ENCODE data around the gene CUL2. TPM values are rescaled to one million over a fixed set of nuclear protein-coding genes. Genes with fewer than 3 reads are reported as not detected.

The CUL2 gene
- total RNA-seq (2014; rRNA removed; shearing (Covaris generic); ENCODE audit: low replicate concordance): 14.1 and 15.9 TPM in 2 replicates

DNA sequence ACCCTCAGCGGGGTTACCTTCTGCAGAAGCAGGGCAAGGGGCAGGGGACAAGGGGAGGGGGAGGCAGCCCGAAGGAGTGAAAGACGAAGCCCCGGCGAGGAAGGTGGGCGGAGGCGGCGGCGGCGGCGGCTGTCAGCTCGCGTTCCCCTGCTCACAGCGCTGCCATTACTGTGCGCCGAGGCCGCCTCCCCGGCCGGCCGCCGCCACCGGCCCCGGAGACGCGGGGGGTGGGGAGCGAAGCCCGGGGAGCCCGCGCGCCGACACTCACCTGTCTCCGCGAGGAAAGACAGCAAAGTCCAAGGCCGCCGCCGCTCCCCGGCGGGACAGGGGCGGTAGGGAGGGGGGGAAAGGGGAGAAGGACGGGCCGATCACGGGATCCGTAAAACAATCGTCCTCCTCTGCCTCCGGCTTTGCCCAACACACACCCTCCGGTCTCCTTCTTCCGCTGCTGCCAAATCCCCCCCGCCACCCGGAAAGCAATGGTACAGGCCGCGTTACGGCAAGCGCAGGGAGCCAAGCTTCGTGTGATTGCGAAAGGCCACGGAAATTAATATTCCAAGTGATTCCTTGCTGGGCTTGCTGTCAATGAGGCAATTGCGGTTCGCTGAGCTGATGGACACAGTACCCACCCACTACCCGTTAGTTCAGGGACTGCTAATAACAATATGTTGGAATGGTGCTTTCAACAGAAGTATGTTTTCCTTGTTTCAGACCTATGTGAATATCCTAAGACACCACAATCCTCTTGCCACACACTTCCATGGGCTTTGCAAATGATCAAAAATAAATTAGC is at the start of gene CUL2:
Gene CUL2, minus strand, starts transcription at position 180 of the 793 bp plus-strand sequence. CDS start 19,024 bp downstream, outside the sequence.
- no peaks in the 10 kb centered on the region for H4K20me1 ChIP-seq (ENCODE audit: insufficient read depth, low read depth, low read length)
- no peaks in the 10 kb centered on the region for H3K36me3 ChIP-seq (ENCODE audit: insufficient read depth, low read length)
- H3K4me2 ChIP-seq (ENCODE audit: low read depth, low read length, poor library complexity, severe bottlenecking): peak within 1 kb of the TSS; percentile 90
- H2AFZ ChIP-seq (ENCODE audit: low read length): peak within 1 kb of the TSS; percentile 94
- peaks cover 47% of the 10 kb centered on the region for H3K79me2 ChIP-seq (ENCODE audit: low read length)
- H3K27ac ChIP-seq (ENCODE audit: low read length): peak within 1 kb of the TSS; percentile 55
- H3K9me2 ChIP-seq (replicated peaks; ENCODE audit: insufficient read depth, low read length): no peaks in the 10 kb centered on the region
- H3K4me1 ChIP-seq (ENCODE audit: low read length): peaks cover 20% of the 10 kb centered on the region
- no peaks in the 10 kb centered on the region for H3K27me3 ChIP-seq (ENCODE audit: low read length)
- peak within 1 kb of the TSS; percentile 90 for H3K9ac ChIP-seq (ENCODE audit: low read length)
- H3K4me3 ChIP-seq (ENCODE audit: low read length): peak within 1 kb of the TSS; percentile 96
- H3K9me3 ChIP-seq (ENCODE audit: low read length): 0 out of 2 replicates have a peak, but pooled peaks cover 4% of the 10 kb centered on the region
- peak; percentile 96 for DNase-seq

DNA sequence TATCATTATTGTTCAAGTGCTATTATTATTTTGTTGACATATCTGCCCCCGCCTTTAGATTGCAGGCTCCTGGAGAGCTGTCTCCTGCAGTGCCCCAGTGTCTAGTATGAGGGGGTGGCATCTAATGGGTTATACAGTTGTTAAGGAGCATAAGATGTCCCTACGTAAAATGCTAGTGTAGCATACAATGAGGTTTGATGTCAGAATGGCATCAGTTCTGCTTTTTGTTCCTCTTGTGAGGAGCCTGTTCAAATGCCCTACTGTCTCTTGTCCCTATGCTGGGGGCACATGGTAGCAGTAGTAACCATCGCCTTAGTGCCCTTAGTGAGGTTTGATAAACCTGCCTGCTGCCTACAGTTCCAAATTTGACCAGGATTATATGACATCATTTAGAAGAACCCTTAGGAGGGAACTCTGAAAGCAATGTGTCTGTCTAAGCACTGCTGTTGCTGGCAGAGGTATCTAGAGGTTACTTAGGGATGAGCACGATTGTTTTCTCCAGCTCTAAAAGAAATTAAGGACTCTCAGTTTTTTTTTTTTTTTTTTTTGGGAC is 46.2 kb upstream of the CUL2 start:
- Histone ChIP-seq H3K36me3 (ENCODE audit: insufficient read depth, low read length) (no peaks in the 10 kb centered on the region), H3K4me3 (ENCODE audit: low read length) (peak overlapping the region; percentile 41; the same call in 1 of the 2 replicates), H3K4me2 (ENCODE audit: low read depth, low read length, poor library complexity, severe bottlenecking) (peak overlapping the region; percentile 53), H3K9me3 (ENCODE audit: low read length) (no peaks in the 10 kb centered on the region), H3K79me2 (ENCODE audit: low read length) (no peaks in the 10 kb centered on the region), H3K27me3 (ENCODE audit: low read length) (no peaks in the 10 kb centered on the region), H3K4me1 (ENCODE audit: low read length) (peaks cover 24% of the 10 kb centered on the region), H3K9ac (ENCODE audit: low read length) (no peak overlapping the region), H3K27ac (ENCODE audit: low read length) (no peak overlapping the region), H4K20me1 (ENCODE audit: insufficient read depth, low read depth, low read length) (no peaks in the 10 kb centered on the region), H2AFZ (ENCODE audit: low read length) (0 out of 2 replicates have a peak overlapping the region, but pooled peaks have one; percentile 17), H3K9me2 (replicated peaks; ENCODE audit: insufficient read depth, low read length) (no peaks in the 10 kb centered on the region)
- peak; percentile 71 for DNase-seq

GRCh38 chr10:35135861-35136260 is 45.7 kb upstream of the CUL2 start:
- H2AFZ ChIP-seq (ENCODE audit: low read length): 0 out of 2 replicates have a peak overlapping the region, but pooled peaks have one; percentile 17

GRCh38 chr10:35133586-35133985 is 43.4 kb upstream of the CUL2 start:
- Histone ChIP-seq H3K9me3 (ENCODE audit: low read length) (no peaks in the 10 kb centered on the region), H4K20me1 (ENCODE audit: insufficient read depth, low read depth, low read length) (no peaks in the 10 kb centered on the region), H3K9ac (ENCODE audit: low read length) (no peak overlapping the region), H3K4me3 (ENCODE audit: low read length) (no peak overlapping the region), H3K9me2 (replicated peaks; ENCODE audit: insufficient read depth, low read length) (no peaks in the 10 kb centered on the region), H3K36me3 (ENCODE audit: insufficient read depth, low read length) (no peaks in the 10 kb centered on the region), H3K27ac (ENCODE audit: low read length) (no peak overlapping the region), H3K4me2 (ENCODE audit: low read depth, low read length, poor library complexity, severe bottlenecking) (no peak overlapping the region), H3K27me3 (ENCODE audit: low read length) (no peaks in the 10 kb centered on the region), H2AFZ (ENCODE audit: low read length) (no peak overlapping the region), H3K79me2 (ENCODE audit: low read length) (no peaks in the 10 kb centered on the region), H3K4me1 (ENCODE audit: low read length) (peaks cover 30% of the 10 kb centered on the region)
- peak; percentile 14 for DNase-seq

More at GRCh38 chr10:35135861-35136260, 45.7 kb upstream of the CUL2 start:
- no peak overlapping the region for H3K9ac ChIP-seq (ENCODE audit: low read length)
- no peak overlapping the region for H3K27ac ChIP-seq (ENCODE audit: low read length)
- peak overlapping the region; percentile 53 for H3K4me2 ChIP-seq (ENCODE audit: low read depth, low read length, poor library complexity, severe bottlenecking)
- no peaks in the 10 kb centered on the region for H3K9me2 ChIP-seq (replicated peaks; ENCODE audit: insufficient read depth, low read length)
- DNase-seq: peak; percentile 53
- peak overlapping the region; percentile 41; the same call in 1 of the 2 replicates for H3K4me3 ChIP-seq (ENCODE audit: low read length)
- no peaks in the 10 kb centered on the region for H4K20me1 ChIP-seq (ENCODE audit: insufficient read depth, low read depth, low read length)
- H3K79me2 ChIP-seq (ENCODE audit: low read length): no peaks in the 10 kb centered on the region
- no peaks in the 10 kb centered on the region for H3K27me3 ChIP-seq (ENCODE audit: low read length)
- H3K36me3 ChIP-seq (ENCODE audit: insufficient read depth, low read length): no peaks in the 10 kb centered on the region
- H3K4me1 ChIP-seq (ENCODE audit: low read length): peaks cover 29% of the 10 kb centered on the region
- H3K9me3 ChIP-seq (ENCODE audit: low read length): no peaks in the 10 kb centered on the region

DNA sequence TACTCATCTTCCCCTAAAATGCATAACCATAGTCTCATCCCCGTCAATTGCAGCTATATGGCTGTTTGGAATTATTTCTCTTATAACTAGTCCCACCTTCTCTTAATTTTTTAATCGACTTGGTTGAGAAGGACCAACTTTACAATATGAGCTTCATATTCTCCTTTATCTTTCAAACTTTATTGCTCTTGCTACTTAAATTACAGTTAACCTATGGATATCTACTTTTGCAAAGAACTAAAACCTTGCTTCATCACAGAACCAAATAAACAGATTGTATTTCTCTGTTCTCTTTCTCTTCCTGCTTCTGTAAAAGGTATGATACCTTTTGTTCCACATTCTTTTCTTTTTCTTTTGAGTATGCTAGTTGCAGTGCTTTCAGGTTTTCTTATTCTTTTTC is 42.6 kb upstream of the CUL2 start:
- no peaks in the 10 kb centered on the region for H3K9me2 ChIP-seq (replicated peaks; ENCODE audit: insufficient read depth, low read length)
- H3K27me3 ChIP-seq (ENCODE audit: low read length): no peaks in the 10 kb centered on the region
- H2AFZ ChIP-seq (ENCODE audit: low read length): no peak overlapping the region
- H3K4me2 ChIP-seq (ENCODE audit: low read depth, low read length, poor library complexity, severe bottlenecking): peak overlapping the region; percentile 48
- 0 out of 2 replicates have a peak, but pooled peaks cover 3% of the 10 kb centered on the region for H3K79me2 ChIP-seq (ENCODE audit: low read length)
- H3K9me3 ChIP-seq (ENCODE audit: low read length): no peaks in the 10 kb centered on the region
- H3K36me3 ChIP-seq (ENCODE audit: insufficient read depth, low read length): no peaks in the 10 kb centered on the region
- H4K20me1 ChIP-seq (ENCODE audit: insufficient read depth, low read depth, low read length): no peaks in the 10 kb centered on the region
- no peak overlapping the region for H3K27ac ChIP-seq (ENCODE audit: low read length)
- H3K9ac ChIP-seq (ENCODE audit: low read length): no peak overlapping the region
- H3K4me3 ChIP-seq (ENCODE audit: low read length): no peak overlapping the region
- peak; percentile 5 for DNase-seq
- peaks cover 37% of the 10 kb centered on the region for H3K4me1 ChIP-seq (ENCODE audit: low read length)

DNA sequence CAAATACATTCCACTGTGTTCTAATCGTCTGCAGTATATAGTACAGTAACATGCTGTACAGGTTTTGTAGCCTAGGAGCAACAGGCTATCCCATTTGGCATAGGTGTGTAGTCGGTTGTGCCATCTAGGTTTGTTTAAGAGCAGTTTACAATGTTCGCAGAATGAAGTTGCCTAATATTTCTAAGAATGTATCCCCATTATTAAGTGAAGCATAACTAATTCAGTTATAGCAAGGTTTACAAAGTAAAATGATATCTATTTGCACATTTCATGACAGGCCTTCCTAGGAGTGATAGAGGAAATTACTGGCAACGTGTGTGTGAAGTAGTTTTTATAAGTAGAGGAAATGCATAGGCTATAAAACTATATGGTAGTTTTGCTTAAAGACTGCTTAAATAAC is 40.5 kb upstream of the CUL2 start:
- Histone ChIP-seq H3K9ac (ENCODE audit: low read length) (no peak overlapping the region), H3K9me2 (replicated peaks; ENCODE audit: insufficient read depth, low read length) (no peaks in the 10 kb centered on the region), H3K4me1 (ENCODE audit: low read length) (peaks cover 34% of the 10 kb centered on the region), H3K27ac (ENCODE audit: low read length) (no peak overlapping the region), H3K79me2 (ENCODE audit: low read length) (0 out of 2 replicates have a peak, but pooled peaks cover 3% of the 10 kb centered on the region), H3K9me3 (ENCODE audit: low read length) (no peaks in the 10 kb centered on the region), H3K36me3 (ENCODE audit: insufficient read depth, low read length) (no peaks in the 10 kb centered on the region), H2AFZ (ENCODE audit: low read length) (no peak overlapping the region), H3K4me2 (ENCODE audit: low read depth, low read length, poor library complexity, severe bottlenecking) (no peak overlapping the region), H3K27me3 (ENCODE audit: low read length) (no peaks in the 10 kb centered on the region), H3K4me3 (ENCODE audit: low read length) (no peak overlapping the region), H4K20me1 (ENCODE audit: insufficient read depth, low read depth, low read length) (no peaks in the 10 kb centered on the region)
- peak; percentile 40 for DNase-seq

DNA sequence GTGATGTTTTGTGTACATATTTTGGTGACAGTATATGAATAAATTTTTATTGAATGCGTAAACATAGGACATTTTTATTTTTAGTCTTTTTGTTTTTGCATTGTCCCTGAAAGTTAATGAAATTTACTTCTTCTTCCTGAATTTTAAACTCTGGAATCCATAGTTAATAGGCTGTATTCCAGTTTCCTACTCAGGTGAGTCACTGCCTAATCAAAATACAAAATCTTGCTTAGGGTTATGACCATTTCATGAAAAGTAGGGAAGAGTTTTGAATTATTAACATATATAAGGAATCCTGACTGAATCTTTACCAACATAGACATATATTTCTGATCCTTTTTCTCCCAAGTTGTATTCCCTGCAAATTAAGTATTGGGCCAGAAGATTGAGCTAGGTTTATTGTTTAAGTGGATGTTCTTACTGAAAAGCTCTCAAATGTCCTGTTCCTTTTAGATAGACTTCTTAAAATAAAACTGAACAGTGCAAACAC is 39.1 kb upstream of the CUL2 start:
- no peaks in the 10 kb centered on the region for H4K20me1 ChIP-seq (ENCODE audit: insufficient read depth, low read depth, low read length)
- no peak for DNase-seq
- H3K9ac ChIP-seq (ENCODE audit: low read length): no peak overlapping the region
- H3K27me3 ChIP-seq (ENCODE audit: low read length): no peaks in the 10 kb centered on the region
- no peaks in the 10 kb centered on the region for H3K9me2 ChIP-seq (replicated peaks; ENCODE audit: insufficient read depth, low read length)
- no peak overlapping the region for H2AFZ ChIP-seq (ENCODE audit: low read length)
- 0 out of 2 replicates have a peak, but pooled peaks cover 3% of the 10 kb centered on the region for H3K79me2 ChIP-seq (ENCODE audit: low read length)
- no peak overlapping the region for H3K4me2 ChIP-seq (ENCODE audit: low read depth, low read length, poor library complexity, severe bottlenecking)
- H3K9me3 ChIP-seq (ENCODE audit: low read length): no peaks in the 10 kb centered on the region
- no peak overlapping the region for H3K27ac ChIP-seq (ENCODE audit: low read length)
- no peaks in the 10 kb centered on the region for H3K36me3 ChIP-seq (ENCODE audit: insufficient read depth, low read length)
- no peak overlapping the region for H3K4me3 ChIP-seq (ENCODE audit: low read length)
- peaks cover 34% of the 10 kb centered on the region for H3K4me1 ChIP-seq (ENCODE audit: low read length)
